ENCODE measurements around the gene LEPR.
"Not testable (repeated sequence)": the region's sequence is repeated elsewhere in the genome, so short reads cannot be mapped to it uniquely, and the experiment has no call there.

LEPR gene

DNA sequence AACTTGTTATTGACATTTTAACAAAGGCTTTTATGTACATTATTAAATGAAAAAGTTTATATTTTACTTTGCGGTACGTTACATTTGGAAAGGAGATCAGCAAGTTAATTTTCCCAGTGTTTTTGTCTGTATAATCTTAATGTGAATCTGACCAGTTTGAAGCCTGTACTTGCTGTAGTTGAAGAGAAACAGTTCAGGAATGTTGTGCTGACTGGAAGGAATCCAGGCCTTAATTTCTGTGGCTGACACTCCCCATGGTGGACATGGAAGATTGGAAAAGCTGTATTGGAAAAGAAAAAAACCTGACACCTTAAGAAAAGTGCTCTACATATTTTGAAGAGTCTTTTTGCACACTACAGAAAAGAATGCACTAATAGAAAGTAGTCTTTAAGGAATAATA is 15.5 kb downstream of the LEPR start:
- DNase-seq (ENCODE audit: low read depth in 3 of 3): no peak

DNA sequence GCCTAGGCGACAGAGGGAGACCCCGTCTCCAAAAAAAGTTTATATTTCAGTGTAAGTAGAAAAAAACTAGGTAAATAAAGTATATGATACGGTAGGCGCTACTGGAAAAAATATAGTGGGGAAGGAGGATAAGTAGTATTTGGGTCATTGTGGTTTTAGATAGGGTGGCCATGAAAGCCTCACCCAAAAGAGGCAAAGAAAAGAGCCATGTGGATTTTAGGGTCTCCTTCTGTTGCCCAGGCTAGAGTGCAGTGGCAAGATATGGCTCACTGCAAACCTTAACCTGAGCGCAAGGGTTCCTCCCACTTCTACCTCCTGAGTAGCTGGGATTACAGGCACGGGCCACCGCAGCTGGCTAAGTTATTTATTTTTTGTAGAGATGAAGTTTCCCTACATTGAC is 17.1 kb downstream of the LEPR start:
- DNase-seq (ENCODE audit: low read depth in 3 of 3): no peak

DNA sequence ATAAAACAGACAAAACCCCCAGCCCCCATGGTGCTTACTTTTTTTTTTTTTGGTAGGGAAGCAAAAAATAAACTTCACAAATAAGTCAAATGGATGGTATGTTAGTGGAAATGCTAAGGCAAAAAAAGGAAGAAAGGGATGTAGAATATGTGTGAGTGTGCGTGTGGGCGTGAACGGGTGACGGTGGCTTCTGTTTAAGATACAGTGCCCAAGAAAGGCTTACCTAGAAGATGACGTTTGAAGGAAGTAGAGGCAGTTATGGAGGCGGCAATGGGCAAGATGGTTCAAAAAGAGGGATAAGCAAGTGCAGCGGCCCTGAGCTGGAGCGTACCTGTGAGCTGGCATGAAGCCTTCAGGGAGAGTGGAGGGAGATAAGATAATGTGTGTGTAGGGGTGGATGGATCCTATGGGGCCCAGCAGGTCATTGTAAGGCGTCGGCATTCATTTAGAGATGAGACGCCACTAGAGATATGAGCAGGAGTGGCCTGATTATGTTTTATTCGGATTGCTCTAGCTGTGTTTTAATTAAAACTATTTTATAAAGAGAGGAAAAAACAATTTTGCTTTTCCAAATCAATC is 19.9 kb downstream of the LEPR start:
- DNase-seq (ENCODE audit: low read depth in 3 of 3): no peak

DNA sequence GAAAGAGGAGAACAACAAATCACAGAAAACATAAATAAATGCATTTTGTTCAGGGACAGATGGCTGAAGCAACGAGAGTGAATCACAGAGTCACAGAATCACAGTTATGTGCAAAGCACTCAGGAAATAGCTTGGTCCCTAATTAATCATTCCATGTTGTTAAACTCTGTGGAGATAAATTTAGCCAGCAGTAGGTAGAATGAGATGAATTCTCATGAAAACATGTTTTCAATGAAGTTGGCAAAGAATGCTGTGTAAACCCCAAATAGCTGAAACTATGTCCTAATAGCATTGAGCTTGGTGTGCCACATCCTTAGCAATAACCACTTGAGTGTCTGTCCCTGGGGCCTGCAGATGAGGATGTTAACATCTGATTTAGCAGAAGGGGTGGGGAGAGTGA is 20.4 kb downstream of the LEPR start:
- no peak for DNase-seq (ENCODE audit: low read depth in 3 of 3)

DNA sequence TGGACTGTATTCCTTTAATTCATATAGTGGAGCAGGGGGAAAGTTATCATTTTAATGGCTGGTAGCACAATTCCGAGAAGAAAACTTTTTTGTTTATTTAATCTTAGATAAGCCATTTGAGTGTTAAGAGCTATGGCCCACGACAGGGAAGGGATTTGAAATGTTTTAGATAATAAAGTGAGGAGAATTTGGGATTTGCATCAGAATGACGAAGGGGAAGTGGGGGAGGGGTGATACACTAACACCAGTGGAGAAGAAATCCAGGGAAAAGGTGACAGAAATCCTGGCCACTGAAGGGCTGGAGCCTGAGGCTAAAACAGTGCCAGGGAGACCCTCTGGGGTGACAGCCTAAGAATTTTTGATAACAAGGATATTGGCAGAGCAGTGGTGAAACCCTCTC is 21.0 kb downstream of the LEPR start:
- DNase-seq (ENCODE audit: low read depth in 3 of 3): no peak

DNA sequence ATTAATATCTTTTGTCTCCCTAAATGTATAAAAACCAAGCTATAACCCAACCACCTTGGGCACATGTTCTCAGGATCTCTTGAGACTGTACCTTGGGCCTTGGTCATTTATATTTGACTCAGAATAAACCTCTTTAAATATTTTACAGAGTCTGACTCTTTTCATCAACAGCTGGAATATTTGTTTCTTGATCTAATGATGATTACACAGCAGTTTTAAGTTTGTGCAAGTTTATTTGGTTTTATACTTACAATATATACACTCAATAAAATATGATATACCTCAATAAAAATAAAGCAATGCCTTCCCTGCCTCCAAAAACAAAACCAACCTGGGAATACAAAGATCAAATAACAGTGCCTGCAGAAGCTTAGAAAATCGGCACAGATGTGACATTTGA is 22.0 kb downstream of the LEPR start:
- DNase-seq (ENCODE audit: low read depth in 3 of 3): no peak

DNA sequence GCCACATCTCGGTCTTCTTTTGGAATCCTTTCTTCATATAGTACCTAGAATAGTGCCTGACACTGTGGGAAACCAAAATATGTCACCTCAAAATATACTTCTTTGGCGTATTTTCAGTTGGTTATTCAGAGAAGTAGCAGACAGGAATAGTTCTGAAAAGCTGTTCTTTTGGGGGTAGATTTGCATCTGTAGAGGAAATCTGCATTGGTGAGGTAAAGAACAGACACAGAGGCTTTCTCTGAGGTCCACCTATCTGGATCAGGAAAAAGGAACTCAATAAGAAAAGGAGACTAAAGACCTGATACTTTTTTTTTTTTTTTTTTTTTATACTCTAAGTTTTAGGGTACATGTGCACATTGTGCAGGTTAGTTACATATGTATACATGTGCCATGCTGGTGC is 23.2 kb downstream of the LEPR start:
- no peak for DNase-seq (ENCODE audit: low read depth in 3 of 3)

DNA sequence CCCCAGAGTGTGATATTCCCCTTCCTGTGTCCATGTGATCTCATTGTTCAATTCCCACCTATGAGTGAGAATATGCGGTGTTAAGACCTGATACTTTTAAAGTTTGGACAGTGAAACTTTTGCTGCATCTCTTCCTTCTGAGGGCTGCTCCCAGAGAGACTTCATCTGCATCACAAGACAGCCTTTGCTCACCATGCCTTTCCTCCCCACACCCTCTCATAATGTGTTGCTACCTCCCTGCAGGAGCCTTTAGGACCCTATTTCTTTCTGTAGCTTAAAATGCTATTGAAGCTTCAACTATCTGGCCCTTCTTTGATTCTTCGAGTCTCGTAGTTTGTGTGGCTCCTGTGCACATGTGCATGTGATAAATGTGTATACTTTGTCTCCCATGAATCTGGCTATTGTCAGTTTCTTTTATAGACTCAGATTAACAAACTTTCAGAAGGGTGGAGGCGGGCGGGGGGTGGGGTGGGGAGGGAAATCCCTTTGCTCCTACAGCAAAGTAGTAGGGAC is 23.7 kb downstream of the LEPR start:
- DNase-seq (ENCODE audit: low read depth in 3 of 3): no peak

DNA sequence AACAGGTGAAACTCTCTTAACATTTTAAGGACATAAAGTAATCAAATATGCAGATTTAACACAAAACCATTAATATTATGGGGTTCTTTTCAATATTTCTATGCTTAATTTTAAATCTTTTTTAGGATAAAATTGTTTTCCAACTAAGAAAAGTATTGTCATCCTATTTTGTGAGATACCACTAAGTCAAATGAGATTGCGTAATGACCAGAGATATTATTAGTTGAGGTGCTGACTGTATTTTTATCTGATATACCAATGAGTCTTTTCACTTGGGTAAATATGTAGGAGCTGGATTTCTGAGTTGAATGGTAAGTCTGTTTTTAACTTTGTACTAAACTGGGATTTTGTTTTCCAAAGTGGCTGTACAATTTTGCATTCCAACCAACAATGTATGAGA is 25.4 kb downstream of the LEPR start:
- DNase-seq (ENCODE audit: low read depth in 3 of 3): no peak

DNA sequence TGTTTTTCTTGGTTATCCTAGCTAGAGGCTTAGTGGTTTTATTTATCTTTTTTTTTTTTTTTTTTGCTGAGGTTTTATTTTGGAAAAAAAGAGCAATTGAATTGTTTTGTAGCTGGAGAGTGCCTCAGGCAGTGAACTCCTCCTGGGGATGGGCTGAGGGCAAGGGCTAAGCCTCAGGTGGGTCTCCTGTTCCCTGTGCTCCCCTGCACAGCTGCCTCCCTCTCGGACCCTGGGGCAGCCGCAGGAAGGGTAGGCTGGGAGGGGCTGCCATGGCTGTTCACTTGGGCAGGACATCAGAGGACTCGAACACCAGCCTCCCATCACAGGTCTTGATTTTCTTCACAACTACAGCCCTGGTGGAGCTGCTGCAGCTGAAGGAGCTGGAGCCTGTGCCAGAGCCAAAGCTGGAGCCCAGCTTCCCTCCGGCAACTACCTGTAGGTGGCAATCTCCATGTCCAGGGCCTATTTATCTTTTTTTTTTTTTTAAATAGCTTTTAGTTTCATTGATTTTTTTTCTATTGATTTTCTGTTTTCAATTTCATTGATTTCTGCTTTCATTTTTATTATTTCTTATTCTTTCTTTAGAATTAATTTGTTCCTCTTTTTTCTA is 28.9 kb downstream of the LEPR start:
- DNase-seq (ENCODE audit: low read depth in 3 of 3): no peak

DNA sequence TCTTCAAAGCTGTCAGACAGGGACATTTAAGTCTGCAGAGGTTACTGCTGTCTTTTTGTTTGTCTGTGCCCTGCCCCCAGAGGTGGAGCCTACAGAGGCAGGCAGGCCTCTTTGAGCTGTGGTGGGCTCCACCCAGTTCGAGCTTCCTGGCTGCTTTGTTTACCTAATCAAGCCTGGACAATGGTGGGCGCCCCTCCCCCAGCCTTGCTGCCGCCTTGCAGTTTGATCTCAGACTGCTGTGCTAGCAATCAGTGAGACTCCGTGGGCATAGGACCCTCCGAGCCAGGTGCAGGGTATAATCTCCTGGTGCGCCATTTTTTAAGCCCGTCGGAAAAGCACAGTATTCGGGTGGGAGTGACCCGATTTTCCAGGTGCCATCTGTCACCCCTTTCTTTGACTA is 35.2 kb downstream of the LEPR start:
- DNase-seq (ENCODE audit: low read depth in 3 of 3): not testable (repeated sequence)

DNA sequence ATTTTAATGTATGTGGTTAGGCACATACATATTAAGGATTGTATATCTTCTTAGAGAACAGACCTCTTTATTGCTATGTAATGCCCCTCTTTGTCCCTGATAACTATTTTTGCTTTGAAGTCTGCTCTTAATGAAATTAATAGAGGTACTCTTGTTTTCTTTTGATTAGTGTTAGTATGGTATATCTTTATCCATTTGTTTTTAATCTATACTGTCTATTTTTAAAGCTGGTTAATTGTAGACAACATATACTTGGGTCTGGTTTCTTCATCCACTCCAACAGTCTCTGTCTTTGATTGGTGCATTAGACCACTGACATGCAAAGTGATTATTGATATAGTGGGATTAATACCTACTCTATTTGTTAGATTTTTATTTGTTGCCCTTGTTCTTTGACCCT is 36.0 kb downstream of the LEPR start:
- no peak for DNase-seq (ENCODE audit: low read depth in 3 of 3)

DNA sequence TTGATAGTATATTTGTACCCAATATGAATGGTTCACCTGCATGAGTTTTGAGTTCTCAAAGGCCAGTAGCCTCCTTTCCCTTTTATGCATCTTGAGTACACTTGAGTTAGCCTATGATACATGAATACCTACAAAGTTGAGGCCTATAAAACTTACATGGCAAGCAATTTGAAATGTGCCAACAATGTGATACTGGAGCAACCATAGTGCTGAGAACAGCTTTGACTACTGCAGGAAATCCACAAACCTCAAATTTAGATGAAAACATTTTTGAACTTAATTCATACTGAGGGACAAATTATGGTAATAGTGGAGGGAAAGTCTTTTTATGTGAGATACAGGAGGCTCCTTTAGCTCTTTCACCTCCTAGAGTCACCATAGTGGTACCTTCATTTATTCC is 37.4 kb downstream of the LEPR start:
- no peak for DNase-seq (ENCODE audit: low read depth in 3 of 3)

DNA sequence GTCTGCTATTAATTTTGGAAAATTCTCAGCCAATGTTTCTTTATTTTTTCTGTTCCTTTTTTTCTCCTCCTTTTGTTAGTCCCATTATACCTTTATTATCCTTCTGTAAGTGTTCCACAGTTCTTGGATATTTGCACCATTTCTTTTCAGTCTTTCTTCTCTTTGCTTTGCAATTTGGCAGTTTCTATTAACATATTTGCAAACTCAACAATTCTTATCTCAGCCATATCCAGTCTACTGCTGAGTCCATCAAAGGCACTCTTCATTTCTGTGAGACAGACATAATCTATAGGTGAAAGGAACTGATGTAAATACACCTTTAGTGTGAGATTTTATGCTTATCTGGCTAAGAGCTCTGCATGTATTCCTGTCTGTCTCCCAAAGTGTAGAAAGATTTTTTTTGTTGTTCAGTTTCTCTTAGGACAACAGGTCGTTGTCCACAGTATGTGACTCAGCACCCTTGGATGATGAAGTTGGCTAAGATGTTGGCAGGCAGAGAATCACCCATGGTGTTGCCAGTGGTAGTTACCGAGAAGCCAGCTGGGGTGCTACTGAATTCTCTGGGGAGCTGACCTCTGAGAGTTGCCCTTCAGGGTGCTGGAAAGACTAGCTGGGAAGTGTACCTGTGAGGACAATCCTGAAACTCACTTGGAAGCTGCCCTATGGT is 38.4 kb downstream of the LEPR start:
- DNase-seq (ENCODE audit: low read depth in 3 of 3): no peak

DNA sequence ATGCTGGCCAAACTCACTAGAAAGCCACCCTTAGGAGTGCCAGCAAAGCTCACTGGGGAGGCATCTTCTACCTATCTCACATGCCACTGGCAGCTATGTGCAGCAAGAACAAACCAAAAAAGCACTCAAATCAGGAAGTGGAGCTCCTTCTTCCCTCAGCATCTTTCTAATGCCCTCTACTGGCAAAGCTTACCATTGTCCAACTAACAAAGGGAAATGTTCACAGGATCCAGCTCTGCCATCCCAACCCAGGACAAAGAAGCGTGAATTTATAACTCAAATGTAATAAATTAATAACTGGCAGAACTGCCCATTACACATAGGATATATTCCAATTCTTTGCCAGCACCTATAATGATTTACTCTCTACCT is 38.9 kb downstream of the LEPR start:
- DNase-seq (ENCODE audit: low read depth in 3 of 3): no peak

DNA sequence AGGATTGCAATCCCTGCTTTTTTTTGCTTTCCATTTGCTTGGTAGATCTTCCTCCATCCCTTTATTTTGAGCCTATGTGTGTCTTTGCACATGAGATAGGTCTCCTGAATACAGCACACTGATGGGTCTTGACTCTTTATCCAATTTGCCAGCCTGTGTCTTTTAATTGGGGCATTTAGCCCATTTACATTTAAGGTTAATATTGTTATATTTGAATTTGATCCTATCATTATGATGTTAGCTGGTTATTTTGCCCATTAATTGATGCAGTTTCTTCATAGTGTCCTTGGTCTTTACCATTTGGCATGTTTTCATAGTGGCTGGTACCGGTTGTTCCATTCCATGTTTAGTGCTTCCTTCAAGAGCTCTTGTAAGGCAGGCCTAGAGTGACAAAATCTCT is 45.4 kb downstream of the LEPR start:
- not testable (repeated sequence) for DNase-seq (ENCODE audit: low read depth in 3 of 3)

DNA sequence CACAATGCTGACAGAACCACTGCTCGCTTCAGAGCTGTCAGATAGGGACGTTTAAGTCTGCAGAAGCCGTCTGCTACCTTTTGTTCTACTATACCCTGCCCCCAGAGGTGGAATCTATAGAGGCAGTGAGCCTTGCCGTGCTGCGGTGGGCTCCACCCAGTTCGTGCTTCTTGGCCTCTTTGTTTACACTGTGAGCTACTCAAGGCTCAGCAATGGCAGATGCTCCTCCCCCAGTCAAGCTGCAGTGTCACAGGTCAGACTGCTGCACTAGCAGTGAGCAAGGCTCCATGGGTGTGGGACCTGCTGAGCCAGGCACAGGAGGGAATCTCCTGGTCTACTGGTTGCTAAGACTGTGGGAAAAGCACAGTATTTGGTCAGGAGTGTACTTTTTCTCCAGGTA is 47.1 kb downstream of the LEPR start:
- no peak for DNase-seq (ENCODE audit: low read depth in 3 of 3)

DNA sequence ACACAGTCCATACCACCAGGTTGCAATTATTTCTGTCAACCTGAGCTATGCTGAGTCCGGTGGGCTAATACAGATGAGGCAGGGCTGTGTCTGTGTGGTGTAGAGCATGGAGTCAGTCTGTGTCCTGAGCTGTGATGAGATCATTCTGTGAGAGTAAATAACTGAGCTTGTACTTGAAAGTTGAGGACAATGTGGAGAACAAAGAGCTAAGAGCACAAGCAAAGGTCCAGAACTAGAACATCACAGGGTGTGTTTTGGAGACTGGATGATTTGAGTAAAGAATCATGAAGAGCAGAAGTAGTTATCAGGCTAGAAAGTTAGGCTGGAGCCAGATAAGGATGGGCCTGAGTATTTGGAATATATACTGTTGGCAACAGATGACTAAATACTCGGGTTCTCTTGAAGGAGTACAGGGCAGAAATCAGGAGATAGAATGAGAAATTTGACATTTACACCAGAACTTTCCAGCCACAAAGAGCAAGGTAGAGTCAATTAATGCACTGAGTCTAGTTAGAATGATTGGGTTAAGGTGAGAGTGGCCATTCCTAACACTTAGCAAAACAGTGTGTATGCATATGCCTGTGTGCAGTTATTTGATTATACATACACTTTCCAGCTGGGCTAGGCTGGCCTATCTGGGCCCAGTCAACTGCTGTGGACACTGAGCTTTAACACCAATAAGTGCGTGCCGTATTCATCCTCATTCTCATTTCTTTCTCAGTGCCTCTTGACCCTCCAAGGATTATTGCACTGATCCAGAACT is 48.8 kb downstream of the LEPR start:
- DNase-seq (ENCODE audit: low read depth in 3 of 3): no peak

DNA sequence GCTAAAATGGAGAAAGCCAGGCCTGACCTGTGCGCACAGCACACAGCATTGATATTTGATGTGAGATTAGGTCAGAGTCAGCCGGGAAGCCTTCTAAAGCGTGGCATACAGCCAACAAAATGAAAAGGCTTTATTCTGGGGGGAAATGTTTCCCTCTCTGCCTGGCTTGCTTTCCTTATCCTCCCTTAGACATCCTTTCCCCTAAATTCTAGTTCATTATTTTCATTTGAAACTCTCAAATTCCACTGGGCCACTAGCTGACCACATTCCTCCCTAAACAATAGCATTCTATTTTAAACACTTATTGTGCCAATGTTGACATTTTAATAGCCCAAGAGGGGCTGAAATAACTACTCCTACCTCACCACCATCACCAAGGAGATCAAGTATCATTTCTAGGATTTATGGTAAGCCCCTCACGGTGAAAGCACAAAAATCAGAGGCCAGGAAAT is 49.4 kb downstream of the LEPR start:
- no peak for DNase-seq (ENCODE audit: low read depth in 3 of 3)
